Measurements from ENCODE around the gene MMP23B.
A peak's percentile ranks its signal among the peaks of the same experiment; 100 is the strongest.
"Not testable (repeated sequence)": the region's sequence is repeated elsewhere in the genome, so short reads cannot be mapped to it uniquely, and the experiment has no call there.

MMP23B gene

GRCh38 chr1:1621173-1622009 is 10.6 kb upstream of the MMP23B start:
- DNase-seq: no peak

GRCh38 chr1:1622010-1622787 is 9.8 kb upstream of the MMP23B start:
- DNase-seq: no peak

- DNase-seq: no peak
Observed at GRCh38 chr1:1622788-1623094, 9.2 kb upstream of the MMP23B start.

- DNase-seq: no peak
Observed at GRCh38 chr1:1623181-1623630, 8.8 kb upstream of the MMP23B start.

GRCh38 chr1:1623631-1624442 is 8.1 kb upstream of the MMP23B start:
- no peak for DNase-seq

- DNase-seq: no peak
Observed at GRCh38 chr1:1624443-1625403, 7.2 kb upstream of the MMP23B start.

- no peak for DNase-seq
Observed at GRCh38 chr1:1625404-1625775, 6.6 kb upstream of the MMP23B start.

- DNase-seq: no peak
Observed at GRCh38 chr1:1625824-1626206, 6.2 kb upstream of the MMP23B start.

GRCh38 chr1:1626207-1627141 is 5.5 kb upstream of the MMP23B start:
- DNase-seq: no peak

GRCh38 chr1:1627261-1627828 is 4.6 kb upstream of the MMP23B start:
- no peak for DNase-seq

GRCh38 chr1:1627829-1628753 is 3.9 kb upstream of the MMP23B start:
- no peak for DNase-seq

- DNase-seq: no peak
Observed at GRCh38 chr1:1628754-1629429, 3.1 kb upstream of the MMP23B start.

- no peak for DNase-seq
Observed at GRCh38 chr1:1629430-1630190, 2.4 kb upstream of the MMP23B start.

GRCh38 chr1:1630191-1630964 is 1.6 kb upstream of the MMP23B start:
- peak; percentile 74 for DNase-seq

- no peak for DNase-seq
Observed at GRCh38 chr1:1630965-1631781, 800 bp upstream of the MMP23B start.

GRCh38 chr1:1633409-1633808 is 1.4 kb downstream of the MMP23B start:
- not testable (repeated sequence) for DNase-seq

Data from MV-4-11 (cell line).